C4-2B (cell line): Measurements from ENCODE around the gene TMEM8B.

ENCODE experiments used
- ZFX ChIP-seq: fragments of 450-650 bp; IDR thresholded peaks from 2 replicates; pipeline ENCODE4 v1.6.1; 2017
- TF ChIP-seq, protein P1 (sequence below): fragments of 450-650 bp; conservative IDR thresholded peaks from 2 replicates; pipeline ENCODE4 v1.5.1; 2017; ENCODE audit warnings: mild to moderate bottlenecking

DNA sequence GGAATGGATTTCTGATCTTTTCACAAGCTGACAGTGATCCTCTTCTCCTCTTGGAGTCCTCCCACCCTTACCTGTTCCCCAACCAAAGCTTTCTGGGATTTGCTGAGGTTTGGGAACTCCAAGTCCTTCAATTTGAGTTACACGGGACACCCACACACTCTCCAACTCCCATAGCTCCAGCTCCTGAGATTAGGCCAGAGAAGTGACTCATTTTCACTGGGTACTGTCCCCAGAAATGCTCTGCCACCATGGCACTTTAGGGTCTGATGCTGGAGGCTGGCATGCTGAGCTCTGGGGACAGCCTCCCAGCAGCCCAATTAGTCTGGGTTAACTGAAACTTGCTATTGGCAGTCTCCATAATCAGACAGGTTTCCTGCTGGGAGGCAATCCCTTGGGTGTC, 63.0 kb downstream of the TMEM8B start:
- TF ChIP-seq, protein P1, sequence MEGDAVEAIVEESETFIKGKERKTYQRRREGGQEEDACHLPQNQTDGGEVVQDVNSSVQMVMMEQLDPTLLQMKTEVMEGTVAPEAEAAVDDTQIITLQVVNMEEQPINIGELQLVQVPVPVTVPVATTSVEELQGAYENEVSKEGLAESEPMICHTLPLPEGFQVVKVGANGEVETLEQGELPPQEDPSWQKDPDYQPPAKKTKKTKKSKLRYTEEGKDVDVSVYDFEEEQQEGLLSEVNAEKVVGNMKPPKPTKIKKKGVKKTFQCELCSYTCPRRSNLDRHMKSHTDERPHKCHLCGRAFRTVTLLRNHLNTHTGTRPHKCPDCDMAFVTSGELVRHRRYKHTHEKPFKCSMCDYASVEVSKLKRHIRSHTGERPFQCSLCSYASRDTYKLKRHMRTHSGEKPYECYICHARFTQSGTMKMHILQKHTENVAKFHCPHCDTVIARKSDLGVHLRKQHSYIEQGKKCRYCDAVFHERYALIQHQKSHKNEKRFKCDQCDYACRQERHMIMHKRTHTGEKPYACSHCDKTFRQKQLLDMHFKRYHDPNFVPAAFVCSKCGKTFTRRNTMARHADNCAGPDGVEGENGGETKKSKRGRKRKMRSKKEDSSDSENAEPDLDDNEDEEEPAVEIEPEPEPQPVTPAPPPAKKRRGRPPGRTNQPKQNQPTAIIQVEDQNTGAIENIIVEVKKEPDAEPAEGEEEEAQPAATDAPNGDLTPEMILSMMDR = no peak
- TF ChIP-seq ZFX = no peak
